EL (cell line): Measurements from ENCODE around the gene ASIC2.
"Not testable (repeated sequence)": the region's sequence is repeated elsewhere in the genome, so short reads cannot be mapped to it uniquely, and the experiment has no call there.

Experiments used
- DNase-seq: peaks from one replicate; pipeline ENCODE4 v3.0.0-alpha.2; 2016

ASIC2 gene

GRCh38 chr17:33015716-33016346, 277.3 kb downstream of the ASIC2 start:
- DNase-seq = no peak

DNA sequence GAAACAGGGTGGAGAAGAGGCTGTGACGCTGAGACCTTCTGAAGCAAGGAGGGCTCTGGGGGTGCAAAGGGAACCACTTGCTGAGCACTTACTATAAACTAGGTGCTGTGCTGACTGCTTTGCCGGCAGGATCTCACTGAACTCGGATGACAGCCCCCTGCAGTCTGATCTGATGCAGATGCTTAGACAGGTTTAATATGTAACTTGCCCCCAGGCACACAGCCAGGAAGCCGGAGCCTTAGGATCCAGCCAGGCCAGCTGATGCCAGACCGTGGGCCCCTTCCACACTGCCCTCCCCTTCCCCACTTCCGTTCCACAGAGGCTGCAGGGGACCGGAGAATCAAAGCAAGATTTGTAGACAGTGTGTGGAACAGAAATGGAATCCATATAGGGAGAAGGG, 278.3 kb downstream of the ASIC2 start:
- no peak for DNase-seq

GRCh38 chr17:33013596-33014375, 279.3 kb downstream of the ASIC2 start:
- DNase-seq = peak; percentile 18

GRCh38 chr17:33012522-33013033, 280.5 kb downstream of the ASIC2 start:
- peak; percentile 97 for DNase-seq

DNA sequence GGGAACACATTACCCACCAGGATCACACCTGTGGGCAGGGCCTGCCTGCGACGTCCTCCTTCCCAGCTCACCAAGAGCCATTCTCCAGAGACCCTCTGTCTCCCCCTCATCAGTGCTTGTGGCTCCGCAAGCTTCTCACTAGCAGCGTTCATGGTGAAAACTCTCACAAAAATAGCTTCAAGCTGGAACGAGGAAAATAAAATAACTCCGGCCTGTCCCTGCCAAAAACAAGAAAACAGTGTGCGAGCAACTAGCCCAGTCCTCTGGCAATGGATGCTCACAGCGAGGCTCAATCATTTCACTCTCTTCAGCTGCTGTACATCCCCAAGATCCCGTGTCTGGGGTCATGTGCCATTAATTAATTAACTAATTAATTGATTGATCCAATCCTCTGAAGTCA, 283.5 kb downstream of the ASIC2 start:
- DNase-seq = no peak

GRCh38 chr17:33007186-33007585, 285.9 kb downstream of the ASIC2 start:
- DNase-seq = no peak

- DNase-seq = no peak
Observed at GRCh38 chr17:33002246-33002645, 290.8 kb downstream of the ASIC2 start.

- DNase-seq = peak; percentile 75
Observed at GRCh38 chr17:32998887-32999228, 294.2 kb downstream of the ASIC2 start.

DNA sequence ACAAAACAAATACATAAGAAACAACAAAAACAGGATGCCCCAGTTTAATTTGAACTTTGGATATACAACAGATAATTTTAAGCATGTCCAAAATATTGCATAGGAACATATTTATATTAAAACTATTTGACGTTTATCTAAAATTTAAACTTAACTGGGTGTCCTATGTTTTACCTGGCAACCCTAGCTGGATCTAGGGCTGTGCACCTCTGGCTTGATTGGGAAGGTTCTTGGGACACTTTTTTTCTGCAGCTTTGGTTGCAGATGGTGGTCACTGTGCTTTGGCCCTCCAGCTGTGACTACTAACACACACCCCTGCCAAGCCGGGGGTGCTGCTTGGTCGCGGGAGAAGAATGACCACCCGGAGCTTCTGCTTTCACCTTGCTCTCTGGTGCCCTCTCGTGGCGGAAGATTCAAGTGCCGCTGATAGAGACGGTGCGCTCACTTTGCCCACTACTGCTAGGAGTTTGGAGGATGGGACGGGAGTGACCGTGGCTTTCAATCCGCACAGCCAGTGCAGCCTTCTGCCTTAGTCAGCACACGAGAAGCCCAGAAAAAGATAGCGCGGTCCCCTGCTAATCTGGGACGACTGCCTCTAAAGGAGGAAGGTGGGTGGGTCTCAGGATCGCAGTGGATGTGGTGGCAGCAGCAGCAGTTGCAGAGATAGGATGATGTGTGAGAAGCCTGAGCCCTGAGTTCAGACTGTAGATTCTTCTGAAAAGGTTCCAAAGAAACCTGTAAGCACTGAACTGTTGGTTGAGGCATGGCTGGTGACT, 294.8 kb downstream of the ASIC2 start:
- DNase-seq = peak; percentile 77

DNA sequence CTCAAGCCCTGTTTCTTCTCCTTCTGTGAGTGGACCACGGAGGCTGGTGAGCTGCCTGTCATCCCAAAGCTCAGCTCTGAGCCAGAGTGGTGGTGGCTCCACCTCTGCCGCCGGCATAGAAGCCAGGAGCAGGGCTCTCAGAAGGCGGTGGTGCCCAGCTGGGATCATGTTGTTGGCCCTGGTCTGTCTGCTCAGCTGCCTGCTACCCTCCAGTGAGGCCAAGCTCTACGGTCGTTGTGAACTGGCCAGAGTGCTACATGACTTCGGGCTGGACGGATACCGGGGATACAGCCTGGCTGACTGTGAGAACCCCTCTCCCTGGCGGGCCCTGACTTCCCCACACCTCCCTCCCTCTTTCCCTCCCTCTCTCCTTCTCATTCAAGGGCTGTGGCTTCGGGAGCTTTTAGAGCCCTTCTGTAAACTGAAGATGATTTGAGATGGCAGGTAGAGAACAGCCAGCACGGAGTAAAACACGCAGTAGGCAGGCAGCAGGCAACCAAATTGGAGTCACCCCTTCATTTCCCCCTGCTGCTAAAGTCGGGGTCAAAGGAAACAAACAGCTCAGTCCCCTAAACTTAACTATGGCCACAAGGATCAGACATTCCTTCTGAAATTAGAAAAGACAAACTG, 297.6 kb downstream of the ASIC2 start:
- DNase-seq = no peak

- no peak for DNase-seq
Observed at GRCh38 chr17:32993977-32994376, 299.1 kb downstream of the ASIC2 start.

- no peak for DNase-seq
Observed at GRCh38 chr17:32992321-32993033, 300.6 kb downstream of the ASIC2 start.

DNA sequence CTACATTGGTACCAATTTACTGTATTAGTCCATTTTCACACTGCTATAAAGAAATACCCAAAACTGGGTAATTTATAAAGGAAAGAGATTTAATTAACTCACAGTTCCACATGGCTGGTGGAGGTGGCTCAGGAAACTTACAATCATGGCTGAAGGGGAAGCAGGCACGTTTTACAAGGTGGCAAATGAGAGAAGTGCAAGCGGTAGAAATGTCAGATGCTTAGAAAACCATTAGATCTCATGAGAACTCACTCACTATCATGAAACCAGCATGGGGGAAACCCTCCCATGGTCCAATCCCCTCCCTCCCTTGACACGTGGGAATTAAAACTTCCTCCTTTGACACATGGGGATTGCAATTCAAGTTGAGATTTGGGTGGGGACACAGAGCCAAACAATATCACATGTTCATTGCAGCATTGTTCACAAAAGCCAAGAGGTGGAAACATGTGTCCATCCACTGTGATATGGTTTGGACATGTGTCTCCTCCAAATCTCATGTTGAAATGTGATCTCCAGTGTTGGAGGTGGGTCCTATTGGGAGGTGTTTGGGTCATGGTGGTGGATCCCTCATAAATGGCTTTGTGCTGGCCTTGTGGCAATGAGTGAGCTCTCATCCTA, 304.5 kb downstream of the ASIC2 start:
- DNase-seq = no peak

DNA sequence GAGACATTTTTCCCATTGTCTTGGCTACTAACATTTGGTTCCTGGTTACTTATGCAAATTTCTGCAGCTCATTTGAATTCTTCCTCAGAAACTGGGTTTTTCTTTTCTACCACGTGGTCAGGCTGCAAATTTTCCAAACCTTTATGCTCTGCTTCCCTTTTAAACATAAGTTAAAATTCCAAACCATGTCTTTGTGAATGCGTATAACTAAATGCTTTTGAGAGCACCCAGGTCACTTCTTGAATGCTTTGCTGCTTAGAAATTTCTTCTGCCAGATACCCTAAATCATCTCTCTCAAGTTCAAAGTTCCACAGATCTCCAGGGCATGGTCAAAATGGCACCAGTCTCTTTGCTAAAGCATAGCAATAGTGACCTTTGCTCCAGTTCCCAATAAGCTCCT, 305.2 kb downstream of the ASIC2 start:
- DNase-seq = not testable (repeated sequence)

DNA sequence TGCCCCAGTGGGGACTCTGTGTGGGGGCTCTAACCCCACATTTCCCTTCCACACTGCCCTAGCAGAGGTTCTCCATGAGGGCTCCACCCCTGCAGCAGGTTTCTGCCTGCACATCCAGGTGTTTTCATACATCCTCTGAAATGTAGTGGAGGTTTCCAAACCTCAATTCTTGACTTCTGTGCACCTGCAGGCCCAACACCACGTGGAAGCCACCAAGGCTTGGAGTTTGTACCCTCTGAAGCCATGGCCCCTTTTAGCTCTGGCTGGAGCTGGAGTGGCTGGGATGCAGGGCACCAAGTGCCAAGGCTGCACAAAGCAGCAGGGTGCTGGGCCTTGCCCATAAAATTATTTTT, 305.7 kb downstream of the ASIC2 start:
- DNase-seq = not testable (repeated sequence)

DNA sequence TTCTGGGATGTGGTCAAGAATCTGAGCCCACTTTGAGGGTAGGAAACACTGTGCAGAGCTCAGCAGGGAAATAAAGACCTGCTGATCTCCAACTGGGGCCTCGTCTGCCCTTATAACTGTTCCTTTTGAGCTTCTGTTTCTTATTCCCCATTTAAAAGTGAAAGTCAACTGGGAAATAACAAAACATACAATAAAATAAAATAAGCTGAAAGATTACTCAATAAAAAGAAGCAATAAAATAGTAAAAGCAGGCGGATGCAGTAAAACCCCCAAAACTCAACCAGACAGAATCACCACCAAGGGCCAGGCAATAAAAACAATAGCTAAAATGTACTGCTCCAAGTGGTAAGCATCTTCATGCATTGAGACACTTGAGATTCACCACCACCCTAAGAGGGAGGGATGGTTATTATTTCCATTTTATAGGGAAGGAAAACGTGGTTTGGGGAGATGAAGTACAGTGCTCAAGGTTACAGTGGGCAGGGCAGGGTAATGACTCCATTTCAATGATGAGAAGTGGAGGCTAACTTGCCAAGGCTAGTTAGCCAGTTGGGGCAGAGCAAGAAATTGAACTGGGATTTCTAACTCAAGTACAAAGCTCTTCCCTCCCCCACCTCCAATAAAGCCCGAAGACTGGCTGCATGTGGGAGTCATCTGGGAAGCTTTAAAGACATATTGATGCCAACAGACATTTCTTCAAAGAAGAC, 307.9 kb downstream of the ASIC2 start:
- DNase-seq = no peak

DNA sequence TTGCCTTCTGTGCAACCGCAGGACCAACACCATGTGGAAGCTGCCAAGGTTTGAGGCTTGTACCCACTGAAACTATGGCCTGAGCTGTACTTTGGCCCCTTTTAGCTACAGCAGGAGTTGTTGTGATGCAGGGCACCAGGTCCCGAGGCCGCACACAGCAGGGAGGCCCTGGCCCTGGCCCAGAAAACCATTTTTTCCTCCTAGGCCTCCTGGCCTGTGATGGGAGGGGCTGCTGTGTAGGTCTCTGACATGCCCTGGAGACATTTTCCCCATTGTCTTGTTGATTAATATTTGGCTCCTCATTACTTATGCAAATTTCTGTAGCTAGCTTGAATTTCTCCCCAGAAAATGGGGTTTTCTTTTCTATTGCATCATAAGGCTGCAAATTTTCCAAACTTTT, 311.5 kb downstream of the ASIC2 start:
- not testable (repeated sequence) for DNase-seq

DNA sequence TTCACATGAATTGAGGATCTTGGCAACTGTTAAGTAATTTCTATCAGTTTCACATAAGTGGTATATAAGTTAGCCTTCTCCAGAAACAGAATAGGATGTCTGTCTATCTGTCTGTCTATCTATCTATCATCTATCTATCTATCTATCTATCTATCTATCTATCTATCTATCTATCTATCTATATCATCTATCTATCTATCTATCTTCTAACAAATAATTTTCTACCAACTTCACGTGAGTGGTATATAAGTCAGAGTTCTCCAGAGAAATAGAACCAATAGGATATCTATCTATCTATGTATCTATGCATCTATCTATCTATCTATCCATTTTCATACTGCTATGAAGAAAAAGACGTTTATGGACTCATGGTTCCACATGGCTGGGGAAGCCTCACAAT, 312.9 kb downstream of the ASIC2 start:
- DNase-seq = no peak

- no peak for DNase-seq
Observed at GRCh38 chr17:32976605-32977004, 316.5 kb downstream of the ASIC2 start.

DNA sequence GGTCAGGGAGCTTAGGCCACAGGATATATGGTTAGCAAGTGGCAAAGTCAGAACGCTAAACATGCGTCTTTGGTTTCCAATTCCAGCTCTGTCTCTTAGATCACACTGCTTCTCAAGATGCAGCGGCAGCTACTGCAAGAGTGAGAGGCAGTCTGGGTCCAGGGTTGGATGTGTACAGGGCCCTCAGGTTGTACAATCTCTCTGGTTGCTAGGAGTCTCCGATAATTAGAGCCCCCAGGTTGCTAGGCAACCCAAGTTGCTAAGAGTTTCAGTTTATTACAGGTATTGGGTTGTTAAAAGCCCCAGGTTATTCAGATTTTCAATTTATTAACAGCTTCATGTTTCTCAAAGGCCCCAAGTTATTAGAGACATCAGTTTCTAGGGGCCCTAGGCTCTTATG, 317.0 kb downstream of the ASIC2 start:
- no peak for DNase-seq

DNA sequence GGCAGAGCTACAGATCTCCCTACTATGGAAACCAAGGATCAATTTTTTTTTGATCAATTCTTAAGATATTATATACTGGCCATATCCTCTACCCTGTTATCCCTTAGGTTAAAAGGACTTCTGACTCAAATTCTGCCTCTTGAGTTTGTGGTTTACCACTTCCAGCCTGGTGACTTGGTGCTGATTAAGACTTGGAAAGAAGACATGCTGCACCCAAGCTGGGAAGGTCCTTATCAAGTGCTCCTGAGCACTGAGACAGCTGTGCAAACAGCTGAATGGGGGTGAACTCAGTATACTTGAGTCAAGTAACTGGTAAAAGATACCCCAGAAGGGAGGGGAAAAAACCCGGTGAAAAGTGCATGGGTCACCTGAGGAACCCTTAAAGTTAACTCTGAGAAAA, 321.9 kb downstream of the ASIC2 start:
- DNase-seq = peak; percentile 8

DNA sequence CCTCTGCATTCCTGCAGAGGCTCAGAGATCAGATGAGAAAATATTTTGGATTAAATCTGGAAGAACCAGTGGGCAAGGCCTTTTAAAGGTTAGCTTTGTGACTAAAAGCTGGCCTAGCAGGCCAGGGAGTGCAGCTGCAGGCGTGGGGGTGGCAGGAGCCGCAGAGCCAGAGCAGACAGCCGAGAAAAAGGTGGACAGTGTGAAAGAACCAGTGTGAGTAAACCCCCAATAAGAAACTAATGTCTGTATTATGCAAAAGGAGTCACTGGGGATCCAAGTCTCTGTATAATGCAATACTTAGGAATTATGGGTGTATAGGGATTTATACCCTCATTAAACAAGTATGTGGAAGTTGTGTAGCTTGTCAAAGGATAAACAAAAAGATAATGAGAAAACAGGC, 322.8 kb downstream of the ASIC2 start:
- no peak for DNase-seq
